Measurements from ENCODE around the gene FUCA1.

The FUCA1 gene

DNA sequence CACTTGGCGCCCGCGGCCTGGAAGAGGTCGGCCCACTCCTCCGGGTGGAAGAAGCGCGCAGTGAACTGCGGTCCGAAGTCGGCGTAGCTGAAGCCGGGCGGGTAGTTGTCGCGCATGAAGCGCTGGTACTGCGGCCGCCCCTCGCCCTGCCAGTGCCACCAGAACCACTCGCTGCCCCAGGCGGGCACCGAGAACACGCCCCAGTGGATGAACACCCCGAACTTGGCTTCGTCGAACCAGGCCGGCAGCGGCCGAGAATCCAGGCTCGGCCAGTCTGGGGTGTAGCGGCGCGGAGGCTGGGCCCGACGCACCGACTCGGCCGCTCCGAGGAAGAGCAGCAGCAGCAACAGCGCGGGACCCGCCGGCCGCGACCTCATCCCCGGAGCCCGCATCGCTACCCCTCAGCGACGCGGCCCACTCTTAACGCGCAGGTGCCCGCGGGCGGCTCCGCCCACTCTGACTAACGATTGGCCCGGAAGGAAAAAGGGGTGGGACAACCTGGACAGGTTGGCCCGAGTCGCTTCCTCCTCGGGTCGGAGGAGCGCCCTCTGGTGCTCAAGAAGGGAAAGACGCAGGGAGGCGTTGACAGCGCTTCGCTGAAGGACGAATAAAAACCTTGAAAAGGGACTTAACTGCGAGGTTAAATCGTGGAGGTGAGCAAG is at the start of gene FUCA1:
TSS of gene FUCA1 (minus strand) at position 396 of the 662 bp plus-strand sequence. CDS start at position 392, 4 bp downstream.
- Mint-ChIP-seq H3K9me3 (no peaks in the 10 kb centered on the region), H3K4me1 (ENCODE audit: low read depth) (peaks cover 20% of the 10 kb centered on the region), H3K36me3 (ENCODE audit: low read depth) (peaks cover 12% of the 10 kb centered on the region), H3K27me3 (no peaks in the 10 kb centered on the region), H3K4me3 (peak within 1 kb of the TSS; percentile 81), H3K27ac (peak within 1 kb of the TSS; percentile 61)
- DNase-seq: peak; percentile 95

DNA sequence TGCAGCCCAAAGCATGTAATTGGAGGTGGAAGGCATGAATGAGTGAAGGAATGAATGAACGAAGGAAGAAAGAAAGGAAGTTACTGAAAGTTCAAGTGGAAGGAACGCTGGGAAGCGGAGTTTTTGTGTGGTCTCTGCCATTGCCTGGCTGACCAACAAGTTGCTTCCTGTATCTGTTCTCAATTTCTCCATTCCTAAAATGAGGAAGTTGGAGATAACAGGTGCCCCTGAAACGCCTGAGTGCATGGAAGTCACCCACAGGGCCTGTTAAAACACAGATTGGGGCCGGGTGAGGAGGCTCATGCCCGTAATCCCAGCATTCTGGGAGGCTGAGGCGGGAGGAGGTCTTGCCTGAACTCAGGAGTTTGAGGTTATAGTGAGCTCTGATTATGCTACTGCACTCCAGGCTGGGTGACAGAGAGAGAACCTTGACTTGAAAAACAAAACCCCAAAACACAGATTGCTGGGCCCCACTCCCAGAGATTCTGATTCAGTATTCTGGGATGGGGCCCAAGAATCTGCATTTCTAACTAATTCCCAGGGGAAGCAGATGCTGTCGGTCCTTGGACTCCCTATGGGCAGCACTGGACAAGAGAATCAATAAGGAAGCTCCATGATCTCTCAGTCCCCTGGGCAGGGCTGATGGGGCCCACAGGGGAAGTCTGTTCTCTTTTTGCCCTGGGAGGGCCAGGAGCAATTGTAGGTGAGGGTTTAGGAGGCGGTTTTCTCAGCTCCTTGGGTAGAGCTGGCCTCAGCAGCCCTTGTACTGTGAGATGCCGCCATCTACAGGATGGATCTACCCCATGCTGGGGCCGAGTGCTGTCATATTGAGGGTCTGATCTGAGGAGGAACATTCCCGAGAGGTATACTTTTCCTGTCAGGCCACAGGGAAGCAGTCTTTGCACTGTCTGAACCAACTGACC is 48.4 kb upstream of the FUCA1 start:
- Mint-ChIP-seq H3K4me1 (ENCODE audit: low read depth) (peaks cover 23% of the 10 kb centered on the region), H3K27ac (no peak overlapping the region), H3K9me3 (no peaks in the 10 kb centered on the region), H3K27me3 (no peaks in the 10 kb centered on the region), H3K4me3 (no peak overlapping the region), H3K36me3 (ENCODE audit: low read depth) (no peaks in the 10 kb centered on the region)
- peak; percentile 57 for DNase-seq

DNA sequence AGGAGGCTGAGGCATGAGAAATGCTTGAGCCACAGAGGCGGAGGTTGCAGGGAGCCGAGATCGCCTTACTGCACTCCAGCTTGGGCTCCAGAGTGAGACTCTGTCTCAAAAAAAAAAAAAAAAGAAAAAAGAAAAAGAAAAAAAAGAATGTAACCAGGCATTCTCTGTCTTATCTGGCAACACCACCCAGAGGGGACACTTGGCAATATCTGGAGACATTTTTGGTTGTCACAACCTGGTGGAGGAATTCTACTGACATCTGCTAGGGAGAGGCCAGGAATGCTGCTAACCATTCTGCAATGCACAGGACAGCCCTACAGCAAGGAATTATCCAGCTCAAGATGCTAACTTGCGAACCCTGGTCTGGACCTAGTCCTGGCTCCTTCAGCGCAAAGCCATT is 47.4 kb upstream of the FUCA1 start:
- Mint-ChIP-seq H3K36me3 (ENCODE audit: low read depth) (no peaks in the 10 kb centered on the region), H3K4me1 (ENCODE audit: low read depth) (peaks cover 32% of the 10 kb centered on the region), H3K9me3 (no peaks in the 10 kb centered on the region), H3K27ac (no peak overlapping the region), H3K27me3 (no peaks in the 10 kb centered on the region), H3K4me3 (no peak overlapping the region)
- no peak for DNase-seq

DNA sequence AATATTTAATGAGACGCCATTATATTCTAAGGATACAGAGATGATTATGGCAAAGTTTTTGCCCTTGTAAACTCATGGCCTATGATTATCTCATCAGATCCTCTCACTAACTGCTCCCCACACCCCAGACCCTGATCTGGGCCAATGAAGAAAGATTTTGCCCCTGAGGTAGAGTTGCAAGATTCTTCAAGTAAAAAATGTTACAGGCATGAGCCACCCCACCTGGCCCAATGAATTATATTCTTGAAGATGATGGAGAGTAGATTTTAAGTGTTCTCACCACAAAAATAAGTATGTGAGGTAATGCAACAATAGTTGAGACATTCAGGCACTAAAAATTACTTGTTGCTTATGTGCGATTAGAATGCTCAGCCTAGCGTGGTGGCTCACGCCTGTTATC is 46.8 kb upstream of the FUCA1 start:
- Mint-ChIP-seq H3K27ac (no peak overlapping the region), H3K36me3 (ENCODE audit: low read depth) (no peaks in the 10 kb centered on the region), H3K4me3 (no peak overlapping the region), H3K27me3 (no peaks in the 10 kb centered on the region), H3K4me1 (ENCODE audit: low read depth) (peaks cover 35% of the 10 kb centered on the region), H3K9me3 (no peaks in the 10 kb centered on the region)
- DNase-seq: no peak

DNA sequence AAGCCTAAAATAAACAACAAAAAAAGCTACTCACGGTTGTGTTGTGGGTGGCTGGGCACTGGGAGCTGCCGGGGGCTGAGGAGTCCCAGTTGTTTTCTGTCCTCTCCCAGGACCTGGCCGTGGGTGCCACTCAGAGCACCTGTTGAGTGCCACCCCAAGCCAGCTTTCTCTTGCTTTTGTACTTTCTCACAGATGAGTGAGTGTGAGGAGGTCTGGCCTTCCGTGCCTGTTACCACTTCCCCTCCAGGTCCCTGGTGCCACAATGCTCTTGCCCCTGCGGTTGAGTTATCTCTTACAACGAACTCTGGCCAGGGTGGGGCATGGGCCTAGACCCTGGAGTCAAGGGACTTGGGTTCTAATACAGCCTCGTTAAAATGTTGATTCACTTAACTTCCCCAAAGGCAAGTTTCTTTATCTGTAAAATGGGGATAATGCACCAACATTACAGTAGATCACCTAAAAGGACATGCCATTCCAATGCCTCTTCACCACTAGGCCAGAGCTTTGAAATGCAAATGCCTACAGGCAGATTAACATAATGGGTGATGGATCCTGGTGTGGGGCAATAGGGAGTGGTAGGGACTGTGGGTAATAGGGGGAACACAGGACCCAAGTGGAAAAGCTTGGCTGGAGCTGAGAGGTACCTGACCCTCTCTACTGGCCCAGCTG is 45.3 kb upstream of the FUCA1 start, which contains the start of gene CNR2:
TSS of gene CNR2 (minus strand) at position 151 of the 669 bp plus-strand sequence. CDS start 37,745 bp downstream, outside the sequence.
- H3K27me3 Mint-ChIP-seq: peaks cover 11% of the 10 kb centered on the region
- H3K36me3 Mint-ChIP-seq (ENCODE audit: low read depth): no peaks in the 10 kb centered on the region
- H3K9me3 Mint-ChIP-seq: no peaks in the 10 kb centered on the region
- no peak within 1 kb of the TSS for H3K4me3 Mint-ChIP-seq
- no peak for DNase-seq
- peaks cover 50% of the 10 kb centered on the region for H3K4me1 Mint-ChIP-seq (ENCODE audit: low read depth)
- H3K27ac Mint-ChIP-seq: no peak within 1 kb of the TSS

DNA sequence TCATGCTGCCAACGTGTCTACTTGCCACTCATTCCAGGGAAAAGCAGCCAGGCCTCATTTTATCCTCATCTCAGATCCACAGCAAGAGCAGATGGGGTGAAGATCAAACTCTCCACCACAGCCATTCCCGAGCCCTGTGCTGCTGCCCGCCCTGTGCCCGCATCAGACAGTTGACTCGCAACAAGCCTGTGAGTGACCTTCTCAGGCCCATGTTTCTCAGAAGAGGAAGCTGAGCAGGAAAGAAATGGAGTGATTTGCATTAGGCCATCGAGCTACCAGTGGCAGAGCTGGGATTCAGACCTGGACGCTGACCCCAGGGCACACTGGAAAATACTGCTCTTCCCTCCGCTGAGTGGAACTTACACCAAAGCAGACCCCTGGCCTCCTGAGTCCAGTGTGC is 43.8 kb upstream of the FUCA1 start:
- no peak for DNase-seq
- no peaks in the 10 kb centered on the region for H3K9me3 Mint-ChIP-seq
- H3K27ac Mint-ChIP-seq: no peak overlapping the region
- H3K27me3 Mint-ChIP-seq: peaks cover 12% of the 10 kb centered on the region
- H3K4me1 Mint-ChIP-seq (ENCODE audit: low read depth): peaks cover 52% of the 10 kb centered on the region
- no peaks in the 10 kb centered on the region for H3K36me3 Mint-ChIP-seq (ENCODE audit: low read depth)
- no peak overlapping the region for H3K4me3 Mint-ChIP-seq

DNA sequence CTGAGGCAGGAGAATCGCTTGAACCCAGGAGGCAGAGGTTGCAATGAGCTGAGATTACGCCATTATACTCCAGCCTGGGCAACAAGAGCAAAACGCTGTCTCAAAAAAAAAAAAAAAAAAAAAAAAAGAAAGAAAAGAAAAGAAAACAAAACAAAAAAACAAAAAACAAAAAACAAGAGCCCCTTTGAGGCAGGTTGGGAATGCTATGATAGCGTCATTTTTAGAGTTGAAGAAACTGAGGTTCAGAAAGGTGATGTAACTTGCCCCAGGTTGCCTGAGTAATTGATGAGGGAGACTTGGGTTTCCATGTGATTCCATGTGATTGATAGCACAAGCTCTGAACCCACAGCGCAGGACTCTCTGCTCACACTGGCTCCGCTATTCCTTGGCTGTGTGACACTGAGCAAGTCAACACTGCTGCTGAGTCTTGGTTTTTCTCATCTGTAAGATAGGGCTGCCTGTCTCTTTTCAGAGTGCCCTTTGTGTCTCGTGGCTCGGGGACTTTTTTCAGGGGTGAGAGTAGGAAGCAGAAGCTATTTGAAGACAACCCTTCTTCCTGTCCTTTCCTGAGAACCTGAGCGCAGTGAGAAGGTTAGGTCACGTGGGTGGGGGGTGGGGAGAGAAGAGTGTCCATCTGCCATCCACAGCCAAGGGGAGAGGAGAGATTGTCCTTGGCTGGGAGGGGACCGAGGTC is 42.6 kb upstream of the FUCA1 start:
- Mint-ChIP-seq H3K9me3 (no peaks in the 10 kb centered on the region), H3K4me3 (no peak overlapping the region), H3K36me3 (ENCODE audit: low read depth) (no peaks in the 10 kb centered on the region), H3K27ac (peak overlapping the region; percentile 34), H3K4me1 (ENCODE audit: low read depth) (peaks cover 55% of the 10 kb centered on the region), H3K27me3 (peaks cover 19% of the 10 kb centered on the region)
- no peak for DNase-seq

DNA sequence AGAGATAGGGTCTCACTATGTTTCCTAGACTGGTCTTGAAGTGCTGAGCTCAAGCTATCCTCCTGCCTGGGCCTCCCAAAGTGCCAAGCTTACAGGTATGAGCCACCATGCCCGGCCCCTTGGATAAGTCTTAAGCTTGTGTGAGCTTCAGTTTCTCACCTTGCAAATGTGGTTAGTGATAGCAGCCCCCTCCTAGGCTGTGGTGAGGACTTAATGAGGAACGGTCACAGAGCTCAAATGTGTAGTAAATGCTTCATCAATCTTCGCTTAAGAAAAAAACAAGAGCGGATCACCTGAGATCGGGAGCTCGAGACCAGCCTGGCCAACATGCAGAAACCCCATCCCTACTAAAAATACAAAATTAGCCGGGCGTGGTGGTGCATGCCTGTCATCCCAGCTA is 42.1 kb upstream of the FUCA1 start:
- H3K9me3 Mint-ChIP-seq: no peaks in the 10 kb centered on the region
- H3K36me3 Mint-ChIP-seq (ENCODE audit: low read depth): no peaks in the 10 kb centered on the region
- peaks cover 57% of the 10 kb centered on the region for H3K4me1 Mint-ChIP-seq (ENCODE audit: low read depth)
- H3K27me3 Mint-ChIP-seq: peaks cover 23% of the 10 kb centered on the region
- no peak overlapping the region for H3K27ac Mint-ChIP-seq
- no peak for DNase-seq
- H3K4me3 Mint-ChIP-seq: no peak overlapping the region

DNA sequence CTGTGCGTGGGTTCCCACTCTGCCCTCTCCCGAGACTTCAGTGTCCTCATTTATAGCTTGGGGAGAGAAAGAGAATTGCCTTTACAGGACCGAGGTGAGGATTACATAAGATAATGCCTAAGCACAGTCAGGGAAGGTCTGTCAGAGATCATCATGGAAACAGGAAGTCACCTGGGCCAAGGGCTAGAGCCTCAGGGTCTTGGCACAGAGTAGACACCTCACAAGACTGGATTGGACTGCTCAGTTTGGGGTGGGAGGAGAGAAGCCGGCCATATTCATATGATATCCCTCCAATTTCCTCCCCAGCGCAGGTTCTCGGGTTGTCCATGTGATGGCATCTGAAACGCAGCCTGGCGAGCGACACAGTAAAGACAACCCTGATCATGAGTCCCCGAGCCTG is 41.3 kb upstream of the FUCA1 start:
- peaks cover 65% of the 10 kb centered on the region for H3K4me1 Mint-ChIP-seq (ENCODE audit: low read depth)
- no peak overlapping the region for H3K4me3 Mint-ChIP-seq

DNA sequence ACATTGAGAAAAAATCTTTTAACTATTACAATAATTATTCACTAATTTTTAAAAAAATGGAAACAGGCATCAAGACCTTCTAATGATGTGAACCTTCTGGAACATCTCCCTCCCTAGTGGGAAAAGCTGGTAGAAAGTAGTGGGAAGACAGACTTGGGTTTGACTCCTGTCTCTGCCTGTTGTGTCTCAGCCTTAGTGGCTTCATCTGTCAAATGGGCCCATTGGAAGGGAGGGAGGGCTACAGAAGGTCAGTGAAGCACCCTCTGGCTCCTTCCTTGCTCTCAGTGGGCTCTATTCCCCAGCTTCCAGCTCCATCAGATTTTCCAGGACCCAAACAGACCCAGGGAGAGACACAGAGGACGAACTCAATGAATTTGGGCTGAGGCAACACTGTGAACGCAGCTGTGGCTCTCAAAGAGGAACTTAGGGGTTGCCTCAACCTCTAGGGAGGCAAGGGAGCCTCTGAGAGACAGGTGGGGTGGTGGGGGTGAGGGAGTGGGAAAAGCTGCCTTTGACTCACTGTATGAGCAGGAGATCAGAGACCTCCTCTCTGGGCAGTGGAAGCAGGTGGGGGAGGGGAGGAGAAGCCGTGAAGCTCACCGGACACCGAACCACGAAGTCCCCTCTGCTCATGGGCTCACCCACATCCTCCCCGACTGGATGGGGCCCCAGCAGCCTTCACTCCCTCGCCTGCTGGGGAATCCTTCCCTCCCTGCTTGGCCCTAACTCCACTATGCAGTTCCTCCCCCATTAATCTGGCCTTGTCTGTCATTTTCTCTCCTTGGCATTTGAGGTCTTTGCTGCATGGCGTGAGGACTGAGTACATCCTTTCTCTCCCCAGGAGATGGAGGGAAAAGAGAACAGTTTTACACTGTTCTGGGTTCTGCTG is 40.6 kb upstream of the FUCA1 start:
- Mint-ChIP-seq H3K4me3 (no peak overlapping the region), H3K4me1 (ENCODE audit: low read depth) (peaks cover 62% of the 10 kb centered on the region), H3K36me3 (ENCODE audit: low read depth) (no peaks in the 10 kb centered on the region), H3K9me3 (no peaks in the 10 kb centered on the region), H3K27me3 (peaks cover 33% of the 10 kb centered on the region), H3K27ac (peak overlapping the region; percentile 31)
- no peak for DNase-seq

More for the DNA sequence above, 41.3 kb upstream of the FUCA1 start:
- Mint-ChIP-seq H3K9me3 (no peaks in the 10 kb centered on the region), H3K27ac (peak overlapping the region; percentile 31), H3K27me3 (peaks cover 27% of the 10 kb centered on the region), H3K36me3 (ENCODE audit: low read depth) (no peaks in the 10 kb centered on the region)
- no peak for DNase-seq

DNA sequence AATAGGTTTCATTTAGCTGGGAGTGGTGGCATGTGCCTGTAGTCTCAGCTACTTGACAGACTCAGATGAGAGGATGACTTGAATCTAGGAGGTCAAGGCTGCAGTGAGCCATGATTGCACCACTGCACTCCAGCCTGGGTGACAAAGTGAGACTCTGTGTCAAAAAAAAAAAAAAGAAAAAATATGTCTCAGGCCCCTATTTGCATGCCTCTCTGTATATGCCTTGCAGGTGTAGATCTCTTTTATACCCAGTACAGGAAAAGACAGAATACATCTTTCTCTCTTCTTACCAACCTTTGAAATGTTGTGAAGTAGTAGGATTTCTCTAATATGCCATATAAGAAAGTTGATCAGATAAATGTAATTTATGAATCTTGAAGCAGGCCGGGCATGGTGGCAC is 38.6 kb upstream of the FUCA1 start:
- no peak overlapping the region for H3K27ac Mint-ChIP-seq
- no peaks in the 10 kb centered on the region for H3K9me3 Mint-ChIP-seq
- DNase-seq: no peak
- peaks cover 47% of the 10 kb centered on the region for H3K4me1 Mint-ChIP-seq (ENCODE audit: low read depth)
- H3K27me3 Mint-ChIP-seq: peaks cover 47% of the 10 kb centered on the region
- H3K4me3 Mint-ChIP-seq: no peak overlapping the region
- no peaks in the 10 kb centered on the region for H3K36me3 Mint-ChIP-seq (ENCODE audit: low read depth)

DNA sequence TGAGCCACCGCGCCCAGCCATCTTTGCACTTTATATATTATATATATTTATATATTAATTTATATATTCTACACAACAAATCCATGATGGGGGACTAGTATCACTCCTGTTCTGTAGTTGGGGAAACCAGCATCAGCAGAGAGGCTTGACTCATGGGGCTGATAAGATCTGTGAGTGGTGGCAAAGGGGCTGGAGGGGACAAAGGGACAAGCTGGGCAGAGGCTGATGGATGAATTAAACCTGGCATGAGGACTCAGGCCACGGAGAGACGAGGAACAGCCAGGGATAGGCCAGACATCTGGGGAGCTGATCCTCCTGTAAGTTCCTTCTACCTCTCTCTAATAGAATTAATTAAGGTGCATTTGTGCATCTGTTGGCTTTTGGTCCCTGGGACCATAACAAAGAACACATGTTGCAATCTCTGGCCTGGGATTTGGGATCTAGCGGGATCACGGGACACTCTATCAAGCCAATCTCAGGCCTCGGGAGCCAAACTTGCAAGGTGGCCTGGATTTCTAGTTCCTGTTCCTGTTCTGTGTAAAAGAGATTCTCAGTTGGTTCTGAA is 37.5 kb upstream of the FUCA1 start:
- H3K4me1 Mint-ChIP-seq (ENCODE audit: low read depth): peaks cover 38% of the 10 kb centered on the region
- H3K27me3 Mint-ChIP-seq: peaks cover 54% of the 10 kb centered on the region
- H3K27ac Mint-ChIP-seq: no peak overlapping the region
- H3K9me3 Mint-ChIP-seq: no peaks in the 10 kb centered on the region
- H3K36me3 Mint-ChIP-seq (ENCODE audit: low read depth): no peaks in the 10 kb centered on the region
- DNase-seq: no peak
- no peak overlapping the region for H3K4me3 Mint-ChIP-seq

DNA sequence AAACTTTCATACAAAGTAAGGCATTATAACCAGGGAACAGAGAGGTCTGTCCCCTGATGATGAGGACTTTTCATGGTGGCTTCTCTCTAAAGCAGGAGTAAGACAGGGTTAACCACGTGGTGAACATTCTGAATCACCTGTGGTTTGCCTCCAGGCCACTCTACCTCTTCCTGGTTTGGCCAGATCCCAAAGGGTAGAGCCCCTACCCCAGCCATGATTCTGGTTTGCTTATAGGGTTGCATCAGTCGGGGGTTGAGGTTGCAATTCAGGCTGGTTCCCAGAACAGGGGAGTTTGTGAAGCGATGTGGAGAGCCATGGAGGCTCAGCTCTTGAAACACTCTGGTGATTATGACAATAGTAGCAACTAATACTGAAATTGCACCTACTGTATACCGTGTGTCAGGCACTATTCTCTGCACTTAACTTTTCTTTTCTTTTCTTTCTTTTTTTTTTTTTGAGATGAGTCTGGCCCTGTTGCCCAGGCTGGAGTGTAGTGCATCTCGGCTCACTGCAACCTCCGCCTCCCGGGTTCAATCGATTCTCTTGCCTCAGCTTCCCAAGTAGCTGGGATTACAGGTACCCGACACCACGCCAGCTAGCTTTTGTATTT is 36.8 kb upstream of the FUCA1 start:
- peak overlapping the region; percentile 51 for H3K27ac Mint-ChIP-seq
- no peak overlapping the region for H3K4me3 Mint-ChIP-seq
- H3K4me1 Mint-ChIP-seq (ENCODE audit: low read depth): peaks cover 37% of the 10 kb centered on the region
- H3K27me3 Mint-ChIP-seq: peaks cover 58% of the 10 kb centered on the region
- H3K36me3 Mint-ChIP-seq (ENCODE audit: low read depth): no peaks in the 10 kb centered on the region
- DNase-seq: no peak
- no peaks in the 10 kb centered on the region for H3K9me3 Mint-ChIP-seq

Measured in activated T-cell treated with anti-CD3 and anti-CD28 coated beads, Interleukin-2, amount 50 U/mL, for 24 hours (primary cell).